ENCODE data around the gene GRPEL2.

GRPEL2 gene

GRCh38 chr5:149372076-149372795 lies 26.9 kb downstream of the GRPEL2 start:
- Histone ChIP-seq H4K20me1 (peaks cover 0 to 24% (median 0%) of the 10 kb centered on the region in 11 experiments; a peak in 2 of 22 replicates), H3K9ac (peak overlapping the region in 4 of 11 experiments; percentile 5 to 45 (median 22); a peak in 3 of 22 replicates), H3K4me1 (peaks cover 18 to 31% (median 25%) of the 10 kb centered on the region in 10 experiments), H3K27me3 (no peaks in the 10 kb centered on the region), H3K4me3 (no peak overlapping the region), H3K36me3 (peaks cover 0 to 28% (median 9%) of the 10 kb centered on the region in 11 experiments; a peak in 13 of 22 replicates), H3K27ac (no peak overlapping the region), H3K4me2 (peak overlapping the region; percentile 36 to 68 (median 53); a peak in 20 of 22 replicates), H3K9me3 (replicated peaks in 1 of 11) (no peaks in the 10 kb centered on the region)
- TF ChIP-seq Cebpa-rat (IDR thresholded peaks at IDR 0.05): no peak

- Histone ChIP-seq H3K4me2 (peak overlapping the region; percentile 36 to 68 (median 53); a peak in 19 of 22 replicates), H4K20me1 (peaks cover 0 to 21% (median 0%) of the 10 kb centered on the region in 11 experiments; a peak in 2 of 22 replicates), H3K4me3 (no peak overlapping the region), H3K9ac (no peak overlapping the region), H3K9me3 (replicated peaks in 1 of 11) (no peaks in the 10 kb centered on the region), H3K36me3 (peaks cover 0 to 27% (median 8%) of the 10 kb centered on the region in 11 experiments; a peak in 13 of 22 replicates), H3K4me1 (peaks cover 16 to 24% (median 18%) of the 10 kb centered on the region in 10 experiments), H3K27ac (no peak overlapping the region), H3K27me3 (no peaks in the 10 kb centered on the region)
- no peak for TF ChIP-seq Cebpa-rat (IDR thresholded peaks at IDR 0.05)
Observed at GRCh38 chr5:149372932-149373331, 27.6 kb downstream of the GRPEL2 start.

- Histone ChIP-seq H3K9ac (no peak overlapping the region), H4K20me1 (peaks cover 0 to 15% (median 0%) of the 10 kb centered on the region in 11 experiments; a peak in 2 of 22 replicates), H3K9me3 (replicated peaks in 1 of 11) (no peaks in the 10 kb centered on the region), H3K4me3 (no peak overlapping the region), H3K27ac (no peak overlapping the region), H3K36me3 (peaks cover 0 to 13% (median 0%) of the 10 kb centered on the region in 11 experiments; a peak in 2 of 22 replicates), H3K27me3 (no peaks in the 10 kb centered on the region), H3K4me2 (no peak overlapping the region), H3K4me1 (peaks cover 16 to 23% (median 18%) of the 10 kb centered on the region in 10 experiments)
- TF ChIP-seq Cebpa-rat (IDR thresholded peaks at IDR 0.05): no peak
Observed at GRCh38 chr5:149374303-149374702, 29.0 kb downstream of the GRPEL2 start.

- H3K4me3 ChIP-seq: no peak overlapping the region
- no peak overlapping the region; a peak in 1 of 22 replicates for H3K9ac ChIP-seq
- H3K27ac ChIP-seq: no peak overlapping the region
- peaks cover 0 to 15% (median 0%) of the 10 kb centered on the region in 11 experiments; a peak in 2 of 22 replicates for H4K20me1 ChIP-seq
- H3K9me3 ChIP-seq (replicated peaks in 1 of 11): no peaks in the 10 kb centered on the region
- no peak overlapping the region for H3K4me2 ChIP-seq
- H3K36me3 ChIP-seq: peaks cover 0 to 13% (median 0%) of the 10 kb centered on the region in 11 experiments; a peak in 1 of 22 replicates
- peaks cover 16 to 23% (median 18%) of the 10 kb centered on the region in 10 experiments for H3K4me1 ChIP-seq
- no peaks in the 10 kb centered on the region for H3K27me3 ChIP-seq
- TF ChIP-seq Cebpa-rat (IDR thresholded peaks at IDR 0.05): no peak
Observed at GRCh38 chr5:149374801-149375200, 29.5 kb downstream of the GRPEL2 start.

- H3K4me1 ChIP-seq: peaks cover 16 to 23% (median 18%) of the 10 kb centered on the region in 10 experiments
- H3K27me3 ChIP-seq: no peaks in the 10 kb centered on the region
- H3K9ac ChIP-seq: no peak overlapping the region
- no peak for TF ChIP-seq Cebpa-rat (IDR thresholded peaks at IDR 0.05)
- no peak overlapping the region for H3K27ac ChIP-seq
- no peaks in the 10 kb centered on the region for H3K9me3 ChIP-seq (replicated peaks in 1 of 11)
- no peak overlapping the region for H3K4me2 ChIP-seq
- H3K36me3 ChIP-seq: peaks cover 0 to 10% (median 0%) of the 10 kb centered on the region in 11 experiments; a peak in 1 of 22 replicates
- H4K20me1 ChIP-seq: peaks cover 0 to 15% (median 0%) of the 10 kb centered on the region in 11 experiments; a peak in 2 of 22 replicates
- no peak overlapping the region for H3K4me3 ChIP-seq
Observed at GRCh38 chr5:149375434-149375833, 30.1 kb downstream of the GRPEL2 start.

- H3K9ac ChIP-seq: no peak overlapping the region
- no peak overlapping the region for H3K27ac ChIP-seq
Observed at GRCh38 chr5:149376104-149376503, 30.8 kb downstream of the GRPEL2 start.

GRCh38 chr5:149376711-149377447 lies 31.6 kb downstream of the GRPEL2 start:
- Histone ChIP-seq H3K4me1 (peaks cover 11 to 16% (median 13%) of the 10 kb centered on the region in 10 experiments), H3K4me3 (no peak overlapping the region), H3K27ac (no peak overlapping the region), H3K9me3 (replicated peaks in 1 of 11) (no peaks in the 10 kb centered on the region), H3K4me2 (no peak overlapping the region), H3K36me3 (peaks cover 0 to 6% (median 0%) of the 10 kb centered on the region in 11 experiments; a peak in 1 of 22 replicates), H3K27me3 (no peaks in the 10 kb centered on the region), H4K20me1 (peaks cover 0 to 3% (median 0%) of the 10 kb centered on the region in 11 experiments; a peak in 2 of 22 replicates), H3K9ac (no peak overlapping the region)
- TF ChIP-seq Cebpa-rat (IDR thresholded peaks at IDR 0.05): no peak

More at GRCh38 chr5:149376104-149376503, 30.8 kb downstream of the GRPEL2 start:
- H3K4me2 ChIP-seq: no peak overlapping the region
- H3K9me3 ChIP-seq (replicated peaks in 1 of 11): no peaks in the 10 kb centered on the region
- TF ChIP-seq Cebpa-rat (IDR thresholded peaks at IDR 0.05): no peak
- H3K27me3 ChIP-seq: no peaks in the 10 kb centered on the region
- H4K20me1 ChIP-seq: peaks cover 0 to 8% (median 0%) of the 10 kb centered on the region in 11 experiments; a peak in 2 of 22 replicates
- peaks cover 16 to 21% (median 18%) of the 10 kb centered on the region in 10 experiments for H3K4me1 ChIP-seq
- H3K36me3 ChIP-seq: peaks cover 0 to 6% (median 0%) of the 10 kb centered on the region in 11 experiments; a peak in 1 of 22 replicates
- H3K4me3 ChIP-seq: no peak overlapping the region

- H3K4me2 ChIP-seq: no peak overlapping the region
- no peaks in the 10 kb centered on the region for H3K27me3 ChIP-seq
- H3K27ac ChIP-seq: no peak overlapping the region
- no peaks in the 10 kb centered on the region for H3K9me3 ChIP-seq (replicated peaks in 1 of 11)
- peaks cover 0 to 12% (median 0%) of the 10 kb centered on the region in 10 experiments; a peak in 4 of 20 replicates for H3K4me1 ChIP-seq
- no peak overlapping the region; a peak in 1 of 22 replicates for H3K9ac ChIP-seq
- H3K4me3 ChIP-seq: no peak overlapping the region
- no peak for TF ChIP-seq Cebpa-rat (IDR thresholded peaks at IDR 0.05)
- no peaks in the 10 kb centered on the region for H4K20me1 ChIP-seq
- peaks cover 0 to 6% (median 0%) of the 10 kb centered on the region in 11 experiments; a peak in 1 of 22 replicates for H3K36me3 ChIP-seq
Observed at GRCh38 chr5:149378241-149378820, 33.0 kb downstream of the GRPEL2 start.
